Activated naive CD4-positive, alpha-beta T cell treated with anti-CD3 and anti-CD28 coated beads, Interleukin-2, amount 50 U/mL, for 24 hours (primary cell): ENCODE data around the gene NFIX.
A peak's percentile ranks its signal among the peaks of the same experiment; 100 is the strongest.

Source experiments
- H3K27ac Mint-ChIP-seq: one replicate; pipeline ENCODE4 v1.8.0; 2021; ENCODE audit warnings: mild to moderate bottlenecking, mixed read lengths
- H3K27me3 Mint-ChIP-seq: one replicate; pipeline ENCODE4 v1.8.0; 2021; ENCODE audit warnings: mixed read lengths
- H3K36me3 Mint-ChIP-seq: one replicate; pipeline ENCODE4 v1.8.0; 2021; ENCODE audit warnings: mixed read lengths
- H3K4me1 Mint-ChIP-seq: one replicate; pipeline ENCODE4 v1.8.0; 2021; ENCODE audit warnings: mixed read lengths
- H3K4me3 Mint-ChIP-seq: one replicate; pipeline ENCODE4 v1.8.0; 2021; ENCODE audit warnings: mild to moderate bottlenecking, mixed read lengths
- H3K9me3 Mint-ChIP-seq: one replicate; pipeline ENCODE4 v1.8.0; 2021; ENCODE audit warnings: mixed read lengths

The NFIX gene

GRCh38 chr19:13056052-13056660, 60.9 kb downstream of the NFIX start:
- Mint-ChIP-seq H3K9me3 (no peaks in the 10 kb centered on the region), H3K36me3 (no peaks in the 10 kb centered on the region), H3K4me3 (no peak overlapping the region), H3K27ac (no peak overlapping the region), H3K4me1 (peaks cover 14% of the 10 kb centered on the region), H3K27me3 (peaks cover 1% of the 10 kb centered on the region)

- no peaks in the 10 kb centered on the region for H3K36me3 Mint-ChIP-seq
- H3K27ac Mint-ChIP-seq, result no peak overlapping the region
- H3K4me3 Mint-ChIP-seq, result no peak overlapping the region
- H3K4me1 Mint-ChIP-seq, result peaks cover 9% of the 10 kb centered on the region
- no peaks in the 10 kb centered on the region for H3K9me3 Mint-ChIP-seq
- peaks cover 4% of the 10 kb centered on the region for H3K27me3 Mint-ChIP-seq
Observed at GRCh38 chr19:13057147-13057572, 61.9 kb downstream of the NFIX start.

GRCh38 chr19:13057744-13058143, 62.5 kb downstream of the NFIX start:
- Mint-ChIP-seq H3K27ac (no peak overlapping the region), H3K9me3 (no peaks in the 10 kb centered on the region), H3K4me1 (peaks cover 9% of the 10 kb centered on the region), H3K4me3 (no peak overlapping the region), H3K27me3 (peaks cover 4% of the 10 kb centered on the region), H3K36me3 (no peaks in the 10 kb centered on the region)

- H3K9me3 Mint-ChIP-seq, result no peaks in the 10 kb centered on the region
- no peak overlapping the region for H3K4me3 Mint-ChIP-seq
- peak overlapping the region; percentile 23 for H3K27ac Mint-ChIP-seq
- peaks cover 7% of the 10 kb centered on the region for H3K27me3 Mint-ChIP-seq
- no peaks in the 10 kb centered on the region for H3K36me3 Mint-ChIP-seq
- H3K4me1 Mint-ChIP-seq, result peaks cover 9% of the 10 kb centered on the region
Observed at GRCh38 chr19:13058951-13059660, 63.8 kb downstream of the NFIX start.

GRCh38 chr19:13060233-13060963, 65.1 kb downstream of the NFIX start:
- peaks cover 9% of the 10 kb centered on the region for H3K4me1 Mint-ChIP-seq
- no peaks in the 10 kb centered on the region for H3K36me3 Mint-ChIP-seq
- H3K27ac Mint-ChIP-seq, result no peak overlapping the region
- H3K27me3 Mint-ChIP-seq, result peaks cover 7% of the 10 kb centered on the region
- no peaks in the 10 kb centered on the region for H3K9me3 Mint-ChIP-seq
- no peak overlapping the region for H3K4me3 Mint-ChIP-seq

GRCh38 chr19:13060964-13061927, 66.0 kb downstream of the NFIX start:
- Mint-ChIP-seq H3K27me3 (peaks cover 7% of the 10 kb centered on the region), H3K4me3 (peak overlapping the region; percentile 86), H3K27ac (no peak overlapping the region), H3K4me1 (peaks cover 9% of the 10 kb centered on the region), H3K9me3 (no peaks in the 10 kb centered on the region), H3K36me3 (no peaks in the 10 kb centered on the region)

GRCh38 chr19:13062317-13062716, 67.0 kb downstream of the NFIX start:
- Mint-ChIP-seq H3K27me3 (peaks cover 7% of the 10 kb centered on the region), H3K27ac (no peak overlapping the region), H3K36me3 (no peaks in the 10 kb centered on the region), H3K4me3 (no peak overlapping the region), H3K4me1 (peaks cover 9% of the 10 kb centered on the region), H3K9me3 (no peaks in the 10 kb centered on the region)

- Mint-ChIP-seq H3K4me3 (no peak overlapping the region), H3K27me3 (peaks cover 7% of the 10 kb centered on the region)
Observed at GRCh38 chr19:13063461-13064091, 68.3 kb downstream of the NFIX start.

GRCh38 chr19:13064092-13064489, 68.8 kb downstream of the NFIX start:
- H3K27me3 Mint-ChIP-seq, result peaks cover 7% of the 10 kb centered on the region
- no peaks in the 10 kb centered on the region for H3K36me3 Mint-ChIP-seq
- H3K9me3 Mint-ChIP-seq, result no peaks in the 10 kb centered on the region
- H3K4me3 Mint-ChIP-seq, result no peak overlapping the region
- H3K27ac Mint-ChIP-seq, result no peak overlapping the region
- peaks cover 9% of the 10 kb centered on the region for H3K4me1 Mint-ChIP-seq

More at GRCh38 chr19:13063461-13064091, 68.3 kb downstream of the NFIX start:
- Mint-ChIP-seq H3K36me3 (no peaks in the 10 kb centered on the region), H3K27ac (no peak overlapping the region), H3K9me3 (no peaks in the 10 kb centered on the region), H3K4me1 (peaks cover 9% of the 10 kb centered on the region)

- no peaks in the 10 kb centered on the region for H3K9me3 Mint-ChIP-seq
Observed at GRCh38 chr19:13066226-13066625, 71.0 kb downstream of the NFIX start.

GRCh38 chr19:13066933-13067807, 71.9 kb downstream of the NFIX start:
- H3K4me1 Mint-ChIP-seq, result no peaks in the 10 kb centered on the region
- H3K9me3 Mint-ChIP-seq, result no peaks in the 10 kb centered on the region
- peaks cover 3% of the 10 kb centered on the region for H3K27me3 Mint-ChIP-seq
- no peak overlapping the region for H3K27ac Mint-ChIP-seq
- H3K4me3 Mint-ChIP-seq, result no peak overlapping the region
- H3K36me3 Mint-ChIP-seq, result no peaks in the 10 kb centered on the region

More at GRCh38 chr19:13066226-13066625, 71.0 kb downstream of the NFIX start:
- Mint-ChIP-seq H3K27me3 (peaks cover 6% of the 10 kb centered on the region), H3K4me1 (peaks cover 4% of the 10 kb centered on the region), H3K27ac (no peak overlapping the region), H3K36me3 (no peaks in the 10 kb centered on the region), H3K4me3 (no peak overlapping the region)

GRCh38 chr19:13068085-13068846, 73.0 kb downstream of the NFIX start:
- Mint-ChIP-seq H3K36me3 (no peaks in the 10 kb centered on the region), H3K4me3 (no peak overlapping the region), H3K4me1 (no peaks in the 10 kb centered on the region), H3K27ac (no peak overlapping the region), H3K9me3 (no peaks in the 10 kb centered on the region), H3K27me3 (peaks cover 3% of the 10 kb centered on the region)
